Measurements from ENCODE around the gene PMVK.

GRCh38 chr1:154964359-154964758, 27.8 kb upstream of the PMVK start:
- TF ChIP-seq CTCF (IDR thresholded peaks at IDR 0.05; ENCODE audit: poor library complexity, severe bottlenecking): no peak
- TF ChIP-seq EP300 (conservative IDR thresholded peaks at IDR 0.05; ENCODE audit: poor library complexity, severe bottlenecking): no peak
- no peak for TF ChIP-seq REST (IDR thresholded peaks at IDR 0.05; ENCODE audit: borderline replicate concordance)
- TF ChIP-seq EZH2 (IDR thresholded peaks at IDR 0.05; ENCODE audit: borderline replicate concordance, insufficient read depth, low read length, poor library complexity, severe bottlenecking): no peak
